SK-N-SH (cell line): ENCODE data around the gene USP22.

Experiments used
- CTCF ChIP-seq: fragments of 200-600 bp; sonication (generic); IDR thresholded peaks from 2 replicates; pipeline ENCODE4 v1.6.1; 2017; ENCODE audit warnings: antibody characterized with exemption, mild to moderate bottlenecking, moderate library complexity
- FOSL2 ChIP-seq: IDR thresholded peaks from 2 replicates; pipeline ENCODE4 v1.4.0; 2012; ENCODE audit warnings: low read depth, mild to moderate bottlenecking, moderate library complexity, borderline replicate concordance
- FOXJ3 ChIP-seq: sonication (generic); formaldehyde crosslinking; IDR thresholded peaks from 2 replicates; pipeline ENCODE4 v1.5.1; 2020; ENCODE audit warnings: mild to moderate bottlenecking, missing genetic modification reagents
- POLR2AphosphoS5 ChIP-seq: IDR thresholded peaks from 2 replicates; pipeline ENCODE4 v1.6.1; 2012; ENCODE audit warnings: low read depth, low read length
- RAD21 ChIP-seq: IDR thresholded peaks from 2 replicates; pipeline ENCODE4 v1.6.1; 2012; ENCODE audit warnings: mild to moderate bottlenecking, low read length
- RCOR1 ChIP-seq: fragments of 150-350 bp; IDR thresholded peaks from 2 replicates; pipeline ENCODE4 v1.6.1; 2017; ENCODE audit warnings: antibody characterized with exemption, low read length
- REST ChIP-seq: IDR thresholded peaks from 2 replicates; pipeline ENCODE4 v1.6.1; 2012; ENCODE audit warnings: mild to moderate bottlenecking, low read depth, low read length, moderate library complexity
- TAF1 ChIP-seq: IDR thresholded peaks from 2 replicates; pipeline ENCODE4 v1.6.1; 2012; ENCODE audit warnings: low read depth, mild to moderate bottlenecking, low read length, moderate library complexity, borderline replicate concordance

DNA sequence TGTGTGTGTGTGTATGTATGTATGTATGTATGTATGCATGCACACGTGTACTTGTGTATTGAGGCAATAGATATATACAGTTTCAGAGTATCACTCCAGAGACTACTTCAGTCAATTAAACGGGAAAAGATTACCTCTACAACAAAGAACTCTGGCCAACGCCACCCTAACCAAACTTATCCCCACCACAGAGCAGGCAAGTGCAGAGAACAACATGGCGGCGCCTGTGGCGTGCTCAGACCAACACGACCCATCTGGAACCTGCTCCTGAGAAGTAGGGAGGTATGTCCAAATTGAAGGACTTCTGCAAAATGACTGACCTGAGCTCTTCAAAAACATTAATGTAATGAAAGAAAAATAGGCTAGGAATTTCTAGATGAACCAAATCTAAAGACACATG is 12.4 kb downstream of the USP22 start:
- TF ChIP-seq TAF1 (no peak), CTCF (no peak), RCOR1 (no peak), RAD21 (no peak), REST (no peak), FOSL2 (no peak), FOXJ3 (no peak), POLR2AphosphoS5 (no peak)
